Right ventricle myocardium inferior (tissue), 1 donor: ENCODE data around the gene LRRC53. TPM values are rescaled to one million over a fixed set of nuclear protein-coding genes. Genes with fewer than 3 reads are reported as not detected.
A peak's percentile ranks its signal among the peaks of the same experiment; 100 is the strongest.

Experiments used
- ATAC-seq: fragments of 200-7000 bp; cut with Tn5 transposase; one replicate; pipeline ENCODE4 v1.9.1; 2020; ENCODE audit warnings: mild to moderate bottlenecking, moderate library complexity
- DNase-seq: peaks from one replicate; pipeline ENCODE4 v3.0.0; 2021; ENCODE audit errors: missing footprints
- intact Hi-C: fragments of 100-400 bp; cut with DNase I; formaldehyde crosslinking; loops from one replicate; pipeline ENCODE4 v1.11.0; 2022
- long read RNA-seq: library from polyadenylated mRNA; unstranded; transcript quantifications from one replicate; pipeline ENCODE4 v2.0.0, GENCODE V29; 2021
- total RNA-seq: library from RNA; stranded (reverse); fragmentation: NEBNext Ultra II Directional; extraction: Animal tissue kit (Norgen Biotek cat#: 25700); gene quantifications from one replicate; pipeline ENCODE4 v1.2.1, GENCODE V29; 2021
- donor health status: DM: no; HTN: yes; CAD: no; lungs with severe emphysema.

The LRRC53 gene
- not detected for total RNA-seq
- long read RNA-seq: 0 reads

GRCh38 chr1:74512170-74512915 lies at the start of gene LRRC53:
Gene LRRC53 (minus strand): TSS chr1:74512611. CDS start chr1:74483349, 29,262 bp downstream.
- ATAC-seq: peak; percentile 67
- intact Hi-C loops: no loop called here
- no peak for DNase-seq

- intact Hi-C loops: no loop called here
- DNase-seq: no peak
- no peak for ATAC-seq
These were observed 37.5 kb upstream of the LRRC53 start for GRCh38 chr1:74549932-74550331.

GRCh38 chr1:74548961-74549750 lies 36.7 kb upstream of the LRRC53 start:
- ATAC-seq: no peak
- intact Hi-C loops: no loop called here

GRCh38 chr1:74545821-74546220 lies 33.4 kb upstream of the LRRC53 start:
- DNase-seq (no peak), ATAC-seq (no peak)
- intact Hi-C loops: no loop called here

More at GRCh38 chr1:74548961-74549750, 36.7 kb upstream of the LRRC53 start:
- no peak for DNase-seq

GRCh38 chr1:74534241-74534640 lies 21.8 kb upstream of the LRRC53 start:
- ATAC-seq: no peak
- no peak for DNase-seq
- intact Hi-C loops: no loop called here

- ATAC-seq: no peak
- DNase-seq: no peak
- intact Hi-C loops: no loop called here
These were observed 19.4 kb upstream of the LRRC53 start for GRCh38 chr1:74531796-74532195.

GRCh38 chr1:74530892-74531291 lies 18.5 kb upstream of the LRRC53 start:
- ATAC-seq (no peak), DNase-seq (no peak)
- intact Hi-C loops: no loop called here

- DNase-seq (no peak), ATAC-seq (no peak)
- intact Hi-C loops: no loop called here
These were observed 15.7 kb upstream of the LRRC53 start for GRCh38 chr1:74528123-74528522.

- DNase-seq: no peak
- no peak for ATAC-seq
- intact Hi-C loops: no loop called here
These were observed 14.3 kb upstream of the LRRC53 start for GRCh38 chr1:74526708-74527107.

- DNase-seq (no peak), ATAC-seq (no peak)
- intact Hi-C loops: no loop called here
These were observed 11.6 kb upstream of the LRRC53 start for GRCh38 chr1:74523873-74524480.

- intact Hi-C loops: no loop called here
- no peak for ATAC-seq
- DNase-seq: no peak
These were observed 9.7 kb upstream of the LRRC53 start for GRCh38 chr1:74522148-74522547.

GRCh38 chr1:74517599-74518051 lies 5.2 kb upstream of the LRRC53 start:
- intact Hi-C loops: no loop called here
- no peak for ATAC-seq
- no peak for DNase-seq

- no peak for ATAC-seq
- intact Hi-C loops: no loop called here
- DNase-seq: no peak
These were observed 1.2 kb upstream of the LRRC53 start for GRCh38 chr1:74513411-74514300.

- ATAC-seq (no peak), DNase-seq (no peak)
- intact Hi-C loops: no loop called here
These were observed 4.0 kb downstream of the LRRC53 start for GRCh38 chr1:74508449-74508848.

GRCh38 chr1:74505928-74506710 lies 6.3 kb downstream of the LRRC53 start:
- DNase-seq (no peak), ATAC-seq (no peak)
- intact Hi-C loops: no loop called here

GRCh38 chr1:74504933-74505512 lies 7.4 kb downstream of the LRRC53 start:
- intact Hi-C loops: no loop called here
- ATAC-seq (peak; percentile 71), DNase-seq (no peak)

GRCh38 chr1:74504125-74504932 lies 8.1 kb downstream of the LRRC53 start:
- peak; percentile 70 for ATAC-seq
- DNase-seq: no peak
- intact Hi-C loops: no loop called here
